HUES64 (cell line): ENCODE results near the gene ADM2.

Experiments used
- H3K27ac ChIP-seq: 2 replicates; pipeline ENCODE4 v1.7.0; 2013; ENCODE audit warnings: low read depth, low read length, inconsistent platforms
- H3K27me3 ChIP-seq: 2 replicates; pipeline ENCODE4 v1.6.1; 2013; ENCODE audit warnings: mild to moderate bottlenecking, low read length; ENCODE audit not compliant: insufficient read depth
- H3K36me3 ChIP-seq: 2 replicates; pipeline ENCODE4 v1.6.1; 2013; ENCODE audit warnings: mild to moderate bottlenecking, low read length; ENCODE audit not compliant: insufficient read depth
- H3K4me1 ChIP-seq: 2 replicates; pipeline ENCODE4 v1.6.1; 2013; ENCODE audit warnings: mild to moderate bottlenecking, low read length, moderate library complexity; ENCODE audit not compliant: insufficient read depth
- H3K4me3 ChIP-seq: 2 replicates; pipeline ENCODE4 v1.5.1; 2013; ENCODE audit warnings: mild to moderate bottlenecking, low read length, moderate library complexity
- H3K9ac ChIP-seq: 2 replicates; pipeline ENCODE4 v1.6.1; 2013; ENCODE audit warnings: mild to moderate bottlenecking, low read depth, low read length
- H3K9me3 ChIP-seq: 2 replicates; pipeline ENCODE4 v1.6.1; 2013; ENCODE audit warnings: low read depth, low read length; ENCODE audit not compliant: insufficient read depth
- WGBS: fragments of 150-250, 120-280 bp; methylation state at CpG from one replicate; pipeline ENCODE4 v1.1.7; 2013; ENCODE audit warnings: missing lambda C conversion rate; 5-methylcytosine and 5-hydroxymethylcytosine counted together

Gene ADM2

GRCh38 chr22:50524676-50525103, 43.3 kb downstream of the ADM2 start:
- H3K9ac ChIP-seq = peak overlapping the region; percentile 77
- peak overlapping the region; percentile 79 for H3K4me3 ChIP-seq
- peak overlapping the region; percentile 92 for H3K27ac ChIP-seq
- H3K27me3 ChIP-seq = peaks cover 33% of the 10 kb centered on the region
- 28% methylated on average over 19 of the region's 19 CpGs for WGBS
- no peaks in the 10 kb centered on the region for H3K9me3 ChIP-seq
- no peaks in the 10 kb centered on the region; the same call in 1 of the 2 replicates for H3K4me1 ChIP-seq
- H3K36me3 ChIP-seq = peaks cover 28% of the 10 kb centered on the region

- Histone ChIP-seq H3K4me1 (no peaks in the 10 kb centered on the region; the same call in 1 of the 2 replicates), H3K9ac (peak within 1 kb of the TSS; percentile 77), H3K27ac (peak within 1 kb of the TSS; percentile 92), H3K27me3 (peaks cover 39% of the 10 kb centered on the region), H3K4me3 (peak within 1 kb of the TSS; percentile 79), H3K36me3 (peaks cover 27% of the 10 kb centered on the region), H3K9me3 (no peaks in the 10 kb centered on the region)
- under 1% methylated on average over 84 of the region's 84 CpGs for WGBS
Measured at GRCh38 chr22:50525104-50525857, 43.9 kb downstream of the ADM2 start, which contains the start of gene SCO2. TSS of gene SCO2 (minus strand) at chr22:50525598. CDS start at chr22:50524411, 1,187 bp downstream.

- peak overlapping the region; percentile 79 for H3K4me3 ChIP-seq
- H3K9ac ChIP-seq = peak overlapping the region; percentile 77
- H3K4me1 ChIP-seq = no peaks in the 10 kb centered on the region; the same call in 1 of the 2 replicates
- under 1% methylated on average over 33 of the region's 33 CpGs for WGBS
- H3K36me3 ChIP-seq = peaks cover 26% of the 10 kb centered on the region
- H3K9me3 ChIP-seq = no peaks in the 10 kb centered on the region
- peaks cover 44% of the 10 kb centered on the region for H3K27me3 ChIP-seq
- peak overlapping the region; percentile 92; the same call in 1 of the 2 replicates for H3K27ac ChIP-seq
Measured at GRCh38 chr22:50525858-50526107, 44.4 kb downstream of the ADM2 start.

GRCh38 chr22:50526108-50526833, 44.9 kb downstream of the ADM2 start:
- Histone ChIP-seq H3K4me1 (no peaks in the 10 kb centered on the region; the same call in 1 of the 2 replicates), H3K27me3 (peaks cover 49% of the 10 kb centered on the region), H3K36me3 (peaks cover 22% of the 10 kb centered on the region), H3K9ac (peak overlapping the region; percentile 77), H3K9me3 (no peaks in the 10 kb centered on the region), H3K27ac (peak overlapping the region; percentile 92; the same call in 1 of the 2 replicates), H3K4me3 (peak overlapping the region; percentile 79)
- WGBS = under 1% methylated on average over 77 of the region's 77 CpGs

GRCh38 chr22:50526834-50527801, 45.8 kb downstream of the ADM2 start:
- 49% methylated on average over 29 of the region's 29 CpGs for WGBS
- Histone ChIP-seq H3K27ac (no peak overlapping the region), H3K4me1 (no peaks in the 10 kb centered on the region; the same call in 1 of the 2 replicates), H3K27me3 (peaks cover 57% of the 10 kb centered on the region), H3K9me3 (no peaks in the 10 kb centered on the region), H3K9ac (no peak overlapping the region), H3K36me3 (peaks cover 15% of the 10 kb centered on the region), H3K4me3 (peak overlapping the region; percentile 79)

- no peak overlapping the region for H3K9ac ChIP-seq
- H3K36me3 ChIP-seq = peaks cover 6% of the 10 kb centered on the region
- H3K4me1 ChIP-seq = no peaks in the 10 kb centered on the region; the same call in 1 of the 2 replicates
- H3K27me3 ChIP-seq = peaks cover 67% of the 10 kb centered on the region
- H3K27ac ChIP-seq = no peak overlapping the region
- H3K4me3 ChIP-seq = no peak overlapping the region
- 92% methylated on average over 18 of the region's 18 CpGs for WGBS
- no peaks in the 10 kb centered on the region for H3K9me3 ChIP-seq
Measured at GRCh38 chr22:50527921-50528681, 46.8 kb downstream of the ADM2 start.

GRCh38 chr22:50528682-50529415, 47.5 kb downstream of the ADM2 start:
- H3K4me1 ChIP-seq = no peaks in the 10 kb centered on the region; the same call in 1 of the 2 replicates
- H3K36me3 ChIP-seq = no peaks in the 10 kb centered on the region
- H3K27ac ChIP-seq = no peak overlapping the region
- no peak overlapping the region for H3K4me3 ChIP-seq
- no peaks in the 10 kb centered on the region for H3K9me3 ChIP-seq
- H3K9ac ChIP-seq = no peak overlapping the region
- H3K27me3 ChIP-seq = peaks cover 74% of the 10 kb centered on the region
- WGBS = 77% methylated on average over 15 of the region's 15 CpGs

- Histone ChIP-seq H3K27ac (no peak overlapping the region), H3K27me3 (peaks cover 75% of the 10 kb centered on the region), H3K9me3 (no peaks in the 10 kb centered on the region), H3K36me3 (no peaks in the 10 kb centered on the region), H3K4me3 (peak overlapping the region; percentile 53; the same call in 1 of the 2 replicates), H3K9ac (no peak overlapping the region), H3K4me1 (no peaks in the 10 kb centered on the region; the same call in 1 of the 2 replicates)
- 28% methylated on average over 50 of the region's 50 CpGs for WGBS
Measured at GRCh38 chr22:50529416-50529896, 48.1 kb downstream of the ADM2 start.

GRCh38 chr22:50529897-50530579, 48.7 kb downstream of the ADM2 start, which contains the start of gene TYMP:
TSS of gene TYMP (minus strand) at chr22:50530012. CDS start at chr22:50529709, 303 bp downstream.
- no peaks in the 10 kb centered on the region for H3K36me3 ChIP-seq
- H3K9ac ChIP-seq = no peak within 1 kb of the TSS
- WGBS = 5% methylated on average over 92 of the region's 92 CpGs
- no peaks in the 10 kb centered on the region for H3K4me1 ChIP-seq
- peaks cover 75% of the 10 kb centered on the region for H3K27me3 ChIP-seq
- H3K9me3 ChIP-seq = no peaks in the 10 kb centered on the region
- H3K27ac ChIP-seq = no peak within 1 kb of the TSS
- H3K4me3 ChIP-seq = peak within 1 kb of the TSS; percentile 53
